ENCODE results near the gene CORT. TPM values are rescaled to one million over a fixed set of nuclear protein-coding genes. Genes with fewer than 3 reads are reported as not detected.
A peak's percentile ranks its signal among the peaks of the same experiment; 100 is the strongest.
"Not testable (repeated sequence)": the region's sequence is repeated elsewhere in the genome, so short reads cannot be mapped to it uniquely, and the experiment has no call there.

Gene CORT, protein sequence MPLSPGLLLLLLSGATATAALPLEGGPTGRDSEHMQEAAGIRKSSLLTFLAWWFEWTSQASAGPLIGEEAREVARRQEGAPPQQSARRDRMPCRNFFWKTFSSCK
- 0.36 and 0.37 TPM in 2 replicates for total RNA-seq

DNA sequence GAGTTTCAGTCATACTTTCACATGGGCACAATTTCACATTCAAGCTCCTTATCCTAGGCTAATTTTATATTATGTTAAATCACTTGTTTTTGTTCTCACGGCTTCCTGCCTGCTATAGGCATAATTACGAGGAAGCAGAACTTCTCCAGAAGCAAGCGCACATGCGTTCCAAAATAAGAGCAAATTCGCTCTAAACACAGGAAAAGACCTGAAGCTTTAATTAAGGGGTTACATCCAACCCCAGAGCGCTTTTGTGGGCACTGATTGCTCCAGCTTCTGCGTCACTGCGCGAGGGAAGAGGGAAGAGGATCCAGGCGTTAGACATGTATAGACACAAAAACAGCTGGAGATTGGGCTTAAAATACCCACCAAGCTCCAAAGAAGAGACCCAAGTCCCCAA is at the start of gene CORT:
Gene CORT (plus strand): TSS at position 281 of the 400 bp plus-strand sequence. CDS start 193 bp downstream, outside the sequence.
- intact Hi-C loops (cut with micrococcal nuclease): no loop called here
- no peak for DNase-seq (ENCODE audit: low spot score)
- no peak within 1 kb of the TSS for H3K4me3 Mint-ChIP-seq
- H3K4me1 Mint-ChIP-seq (ENCODE audit: low read depth): peaks cover 5% of the 10 kb centered on the region
- H3K36me3 Mint-ChIP-seq (ENCODE audit: low read depth): no peaks in the 10 kb centered on the region
- no peaks in the 10 kb centered on the region for H3K9me3 Mint-ChIP-seq
- no peaks in the 10 kb centered on the region for H3K27me3 Mint-ChIP-seq (ENCODE audit: insufficient read depth)
- no peak within 1 kb of the TSS for H3K27ac Mint-ChIP-seq

DNA sequence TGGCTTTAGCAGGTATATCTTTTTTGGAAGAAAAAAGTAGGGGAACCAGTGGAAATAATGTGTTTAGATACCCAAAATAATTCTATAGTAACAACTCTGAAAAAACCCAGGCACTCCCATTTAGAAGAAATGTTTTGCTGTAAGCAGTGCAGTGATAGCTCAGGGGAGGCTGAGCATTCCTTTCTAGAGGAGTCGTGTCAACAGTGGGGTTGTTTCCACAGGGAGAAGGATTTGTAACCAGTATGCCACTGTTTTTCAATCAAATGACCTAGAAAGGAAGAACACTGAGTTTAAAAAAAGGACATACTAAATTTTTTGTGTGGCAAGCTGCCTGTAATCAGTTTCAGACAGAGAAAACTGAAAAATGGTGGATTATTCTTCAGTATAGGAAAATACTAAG is 48.5 kb upstream of the CORT start:
- DNase-seq (ENCODE audit: low spot score): no peak
- Mint-ChIP-seq H3K9me3 (no peaks in the 10 kb centered on the region), H3K4me1 (ENCODE audit: low read depth) (peaks cover 25% of the 10 kb centered on the region), H3K4me3 (no peak overlapping the region), H3K27me3 (ENCODE audit: insufficient read depth) (no peaks in the 10 kb centered on the region), H3K27ac (no peak overlapping the region), H3K36me3 (ENCODE audit: low read depth) (peaks cover 27% of the 10 kb centered on the region)
- intact Hi-C loops (cut with micrococcal nuclease): no loop called here

DNA sequence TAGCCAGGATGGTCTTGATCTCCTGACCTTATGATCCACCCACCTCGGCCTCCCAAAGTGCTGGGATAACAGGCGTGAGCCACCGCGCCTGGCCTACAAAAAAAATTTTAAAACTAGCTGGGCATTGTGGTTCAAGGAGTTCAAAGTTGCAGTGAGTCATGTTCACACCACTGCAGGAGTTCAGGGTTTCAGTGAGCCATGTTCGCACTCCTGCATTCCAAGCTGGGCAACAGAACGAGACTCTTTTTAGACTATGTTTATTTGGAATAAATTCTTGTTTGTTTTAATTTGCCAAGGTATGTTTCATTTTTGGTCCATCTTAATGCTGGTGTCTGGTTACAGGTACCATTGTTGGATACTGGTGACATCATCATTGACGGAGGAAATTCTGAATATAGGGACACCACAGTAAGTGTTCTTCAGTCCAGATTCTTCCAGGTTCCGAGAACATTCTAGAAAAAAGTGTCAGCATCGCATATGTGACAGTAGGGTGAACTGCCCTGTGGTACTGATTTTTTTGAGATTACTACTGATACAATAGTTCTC is 47.0 kb upstream of the CORT start:
- peaks cover 42% of the 10 kb centered on the region for H3K36me3 Mint-ChIP-seq (ENCODE audit: low read depth)
- no peak overlapping the region for H3K4me3 Mint-ChIP-seq
- H3K9me3 Mint-ChIP-seq: no peaks in the 10 kb centered on the region
- no peak overlapping the region for H3K27ac Mint-ChIP-seq
- no peak for DNase-seq (ENCODE audit: low spot score)
- no peaks in the 10 kb centered on the region for H3K27me3 Mint-ChIP-seq (ENCODE audit: insufficient read depth)
- intact Hi-C loops (cut with micrococcal nuclease): no loop called here
- H3K4me1 Mint-ChIP-seq (ENCODE audit: low read depth): peaks cover 30% of the 10 kb centered on the region

DNA sequence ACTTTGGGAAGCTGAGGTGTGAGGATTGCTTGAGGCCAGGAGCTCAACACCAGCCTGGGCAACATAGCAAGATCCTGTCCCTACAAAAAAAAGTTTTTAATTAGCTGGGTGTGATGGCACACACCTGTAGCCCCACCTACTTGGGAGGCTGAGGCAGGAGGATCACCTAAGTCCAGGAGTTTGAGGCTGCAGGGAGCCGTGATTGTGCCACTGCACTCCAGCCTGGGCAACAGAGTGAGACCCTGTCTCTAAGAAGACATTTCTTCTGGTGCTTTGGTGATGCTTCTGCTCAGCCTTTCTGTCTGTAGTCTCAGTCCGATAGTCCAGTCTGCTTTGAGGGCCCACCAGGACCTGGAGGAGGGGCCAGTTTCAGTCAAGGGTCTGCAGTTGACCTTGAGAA is 42.6 kb upstream of the CORT start:
- Mint-ChIP-seq H3K27ac (peak overlapping the region; percentile 52), H3K4me3 (no peak overlapping the region), H3K36me3 (ENCODE audit: low read depth) (peaks cover 52% of the 10 kb centered on the region), H3K27me3 (ENCODE audit: insufficient read depth) (no peaks in the 10 kb centered on the region), H3K4me1 (ENCODE audit: low read depth) (peaks cover 10% of the 10 kb centered on the region), H3K9me3 (no peaks in the 10 kb centered on the region)
- no peak for DNase-seq (ENCODE audit: low spot score)
- intact Hi-C loops (cut with micrococcal nuclease): no loop called here

DNA sequence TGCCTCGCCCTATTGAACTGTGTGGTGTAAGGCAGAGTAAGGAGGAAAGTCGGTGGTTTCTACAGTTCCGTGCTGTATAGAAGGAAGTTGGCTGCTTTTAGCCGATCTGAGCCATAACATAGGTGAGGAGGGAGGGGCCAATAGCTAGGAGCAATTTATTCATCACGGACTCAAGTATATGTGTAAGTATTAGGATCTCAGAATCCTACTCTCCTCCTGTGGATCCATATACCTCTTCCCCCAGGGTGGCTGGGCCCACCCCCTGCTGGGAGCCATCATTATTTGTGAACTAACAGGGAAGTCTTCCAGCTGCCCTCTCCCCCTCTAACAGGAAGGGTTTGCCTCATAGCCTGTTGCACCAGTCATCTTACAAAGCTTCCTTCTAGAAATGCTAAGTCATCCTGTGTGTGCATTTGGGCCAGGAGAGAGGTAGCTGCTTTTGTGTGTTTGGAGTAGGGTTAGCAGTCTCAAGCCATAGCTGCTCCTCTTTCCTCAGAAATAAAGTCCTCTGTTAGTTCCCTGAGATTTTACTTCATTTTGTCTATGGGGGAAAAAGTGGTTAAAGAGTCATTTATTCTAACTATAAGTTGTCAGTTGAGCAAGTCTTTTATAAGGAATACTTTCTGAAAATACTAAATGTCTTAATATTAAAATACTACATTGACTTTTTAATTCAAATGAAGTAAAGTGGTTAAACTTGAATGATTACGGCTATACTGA is 34.5 kb upstream of the CORT start:
- peak; percentile 10 for DNase-seq (ENCODE audit: low spot score)
- no peaks in the 10 kb centered on the region for H3K27me3 Mint-ChIP-seq (ENCODE audit: insufficient read depth)
- intact Hi-C loops (cut with micrococcal nuclease): no loop called here
- H3K4me1 Mint-ChIP-seq (ENCODE audit: low read depth): peaks cover 16% of the 10 kb centered on the region
- peak overlapping the region; percentile 69 for H3K4me3 Mint-ChIP-seq
- no peaks in the 10 kb centered on the region for H3K9me3 Mint-ChIP-seq
- peak overlapping the region; percentile 90 for H3K27ac Mint-ChIP-seq
- peaks cover 61% of the 10 kb centered on the region for H3K36me3 Mint-ChIP-seq (ENCODE audit: low read depth)

DNA sequence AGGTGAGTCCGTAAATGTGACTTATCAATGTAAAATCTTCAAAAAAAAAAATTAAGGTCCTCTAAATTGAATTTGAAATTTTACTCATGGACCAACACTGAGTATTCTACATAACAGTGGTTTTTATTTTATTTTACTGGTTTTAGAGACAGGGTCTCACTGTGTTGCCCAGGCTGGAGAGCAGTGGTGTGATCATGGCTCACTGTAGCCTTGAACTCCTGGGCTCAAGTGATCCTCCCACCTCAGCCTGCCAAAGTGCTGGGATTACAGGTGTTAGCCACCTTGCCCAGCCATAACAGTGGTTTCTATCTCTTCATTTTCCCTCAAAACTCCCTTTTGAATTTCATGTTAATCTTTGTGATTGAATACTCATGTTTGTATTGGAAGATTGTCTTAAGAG is 33.9 kb upstream of the CORT start:
- H3K4me3 Mint-ChIP-seq; H3K9me3 Mint-ChIP-seq; H3K27ac Mint-ChIP-seq; H3K27me3 Mint-ChIP-seq (ENCODE audit: insufficient read depth); intact Hi-C loops (cut with micrococcal nuclease); DNase-seq (ENCODE audit: low spot score): not testable (repeated sequence)
- peaks cover 16% of the 10 kb centered on the region for H3K4me1 Mint-ChIP-seq (ENCODE audit: low read depth)
- peaks cover 63% of the 10 kb centered on the region for H3K36me3 Mint-ChIP-seq (ENCODE audit: low read depth)

DNA sequence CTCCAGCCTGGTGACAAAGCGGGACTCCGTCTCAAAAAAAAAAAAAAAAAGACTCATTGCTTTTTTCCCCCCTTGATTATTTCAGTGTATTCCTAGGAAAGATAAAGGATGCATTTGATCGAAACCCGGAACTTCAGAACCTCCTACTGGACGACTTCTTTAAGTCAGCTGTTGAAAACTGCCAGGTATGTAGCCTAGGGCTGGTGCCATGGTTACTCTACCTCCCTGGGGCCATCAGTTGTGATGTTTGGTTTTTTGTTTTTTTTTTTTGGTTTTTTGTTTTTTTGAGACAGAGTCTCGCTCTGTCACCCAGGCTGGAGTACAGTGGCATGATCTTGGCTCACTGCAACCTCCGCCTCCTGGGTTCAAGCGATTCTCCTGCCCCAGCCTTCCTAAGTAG is 31.1 kb upstream of the CORT start:
- H3K9me3 Mint-ChIP-seq; H3K4me3 Mint-ChIP-seq; H3K27ac Mint-ChIP-seq; DNase-seq (ENCODE audit: low spot score); H3K27me3 Mint-ChIP-seq (ENCODE audit: insufficient read depth); intact Hi-C loops (cut with micrococcal nuclease): not testable (repeated sequence)
- Mint-ChIP-seq H3K36me3 (ENCODE audit: low read depth) (peaks cover 45% of the 10 kb centered on the region), H3K4me1 (ENCODE audit: low read depth) (peaks cover 16% of the 10 kb centered on the region)

DNA sequence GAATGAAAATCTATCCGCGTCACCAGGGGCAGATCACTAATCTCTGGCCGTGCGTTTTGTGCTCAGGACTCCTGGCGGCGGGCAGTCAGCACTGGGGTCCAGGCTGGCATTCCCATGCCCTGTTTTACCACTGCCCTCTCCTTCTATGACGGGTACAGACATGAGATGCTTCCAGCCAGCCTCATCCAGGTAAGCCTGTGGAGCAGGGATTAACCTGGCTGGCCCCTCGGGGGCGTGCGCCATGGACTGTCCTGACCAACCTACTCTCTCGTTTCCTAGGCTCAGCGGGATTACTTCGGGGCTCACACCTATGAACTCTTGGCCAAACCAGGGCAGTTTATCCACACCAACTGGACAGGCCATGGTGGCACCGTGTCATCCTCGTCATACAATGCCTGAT is 30.5 kb upstream of the CORT start:
- Mint-ChIP-seq H3K36me3 (ENCODE audit: low read depth) (peaks cover 45% of the 10 kb centered on the region), H3K27me3 (ENCODE audit: insufficient read depth) (no peaks in the 10 kb centered on the region), H3K9me3 (no peaks in the 10 kb centered on the region), H3K4me1 (ENCODE audit: low read depth) (peaks cover 14% of the 10 kb centered on the region), H3K4me3 (no peak overlapping the region), H3K27ac (no peak overlapping the region)
- no peak for DNase-seq (ENCODE audit: low spot score)
- intact Hi-C loops (cut with micrococcal nuclease): no loop called here

DNA sequence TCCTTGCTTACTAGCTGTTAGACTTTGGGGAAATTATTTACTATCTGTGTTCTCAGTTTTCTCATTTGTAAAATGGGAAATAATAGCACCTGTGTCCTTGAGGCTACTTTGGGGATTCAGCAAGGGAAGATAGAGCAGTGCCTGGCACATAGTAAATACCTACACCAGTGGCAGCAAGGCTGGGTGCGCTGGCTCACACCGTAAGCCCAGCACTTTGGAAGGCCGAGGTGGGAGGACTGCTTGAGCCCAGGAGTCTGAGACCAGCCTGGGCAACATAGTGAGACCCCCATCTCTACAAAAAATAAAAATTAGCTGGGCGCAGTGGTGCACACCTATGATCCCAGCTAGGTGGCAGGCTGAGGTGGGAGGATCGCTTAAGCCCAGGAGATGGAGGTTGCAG is 28.2 kb upstream of the CORT start:
- Mint-ChIP-seq H3K27me3 (ENCODE audit: insufficient read depth) (no peaks in the 10 kb centered on the region), H3K4me3 (no peak overlapping the region), H3K27ac (no peak overlapping the region), H3K4me1 (ENCODE audit: low read depth) (no peaks in the 10 kb centered on the region), H3K9me3 (no peaks in the 10 kb centered on the region), H3K36me3 (ENCODE audit: low read depth) (peaks cover 34% of the 10 kb centered on the region)
- intact Hi-C loops (cut with micrococcal nuclease): no loop called here
- DNase-seq (ENCODE audit: low spot score): no peak

DNA sequence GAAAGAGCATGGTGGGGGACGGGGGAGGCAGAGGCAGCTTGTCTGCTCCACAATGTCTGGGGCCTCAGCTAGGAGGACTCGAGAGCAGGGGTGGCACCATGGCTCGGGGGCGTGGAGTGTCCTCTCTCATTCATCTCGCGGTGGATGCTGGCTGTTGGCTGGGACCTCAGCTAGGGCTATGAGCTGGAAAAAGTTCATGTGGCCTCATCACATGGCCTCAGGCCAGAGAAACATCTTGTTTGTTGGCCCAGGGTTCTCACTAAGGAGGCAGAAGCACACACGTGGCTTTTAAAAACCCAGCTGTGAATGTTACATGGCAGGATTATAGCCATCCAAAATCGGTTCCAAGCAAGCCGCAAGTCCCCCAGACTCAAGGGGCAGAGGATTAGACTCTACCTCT is 25.8 kb upstream of the CORT start:
- intact Hi-C loops (cut with micrococcal nuclease): no loop called here
- Mint-ChIP-seq H3K36me3 (ENCODE audit: low read depth) (peaks cover 18% of the 10 kb centered on the region), H3K27me3 (ENCODE audit: insufficient read depth) (no peaks in the 10 kb centered on the region), H3K27ac (no peak overlapping the region), H3K4me3 (no peak overlapping the region), H3K9me3 (no peaks in the 10 kb centered on the region), H3K4me1 (ENCODE audit: low read depth) (peaks cover 5% of the 10 kb centered on the region)
- no peak for DNase-seq (ENCODE audit: low spot score)

DNA sequence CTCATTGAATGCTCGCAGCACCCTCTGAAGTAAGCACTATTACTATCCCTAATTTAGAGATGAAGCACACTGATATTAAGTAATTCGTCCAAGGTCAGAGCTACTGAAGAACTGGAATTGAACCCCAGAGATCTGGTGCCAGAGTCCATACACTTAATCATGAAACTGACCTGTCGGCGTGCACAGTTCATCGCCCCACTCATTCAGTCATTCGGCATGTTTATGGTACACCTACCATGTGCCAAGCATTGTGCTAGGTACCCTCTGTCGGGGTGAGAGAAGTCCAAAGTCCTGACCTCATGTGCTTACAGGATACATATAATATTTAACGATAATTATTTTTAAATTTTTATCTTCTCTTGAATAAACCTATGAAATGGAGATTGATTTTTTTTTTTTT is 25.2 kb upstream of the CORT start:
- Mint-ChIP-seq H3K4me3 (no peak overlapping the region), H3K27me3 (ENCODE audit: insufficient read depth) (no peaks in the 10 kb centered on the region), H3K9me3 (no peaks in the 10 kb centered on the region), H3K36me3 (ENCODE audit: low read depth) (peaks cover 13% of the 10 kb centered on the region), H3K27ac (no peak overlapping the region), H3K4me1 (ENCODE audit: low read depth) (peaks cover 11% of the 10 kb centered on the region)
- DNase-seq (ENCODE audit: low spot score): no peak
- intact Hi-C loops (cut with micrococcal nuclease): no loop called here

DNA sequence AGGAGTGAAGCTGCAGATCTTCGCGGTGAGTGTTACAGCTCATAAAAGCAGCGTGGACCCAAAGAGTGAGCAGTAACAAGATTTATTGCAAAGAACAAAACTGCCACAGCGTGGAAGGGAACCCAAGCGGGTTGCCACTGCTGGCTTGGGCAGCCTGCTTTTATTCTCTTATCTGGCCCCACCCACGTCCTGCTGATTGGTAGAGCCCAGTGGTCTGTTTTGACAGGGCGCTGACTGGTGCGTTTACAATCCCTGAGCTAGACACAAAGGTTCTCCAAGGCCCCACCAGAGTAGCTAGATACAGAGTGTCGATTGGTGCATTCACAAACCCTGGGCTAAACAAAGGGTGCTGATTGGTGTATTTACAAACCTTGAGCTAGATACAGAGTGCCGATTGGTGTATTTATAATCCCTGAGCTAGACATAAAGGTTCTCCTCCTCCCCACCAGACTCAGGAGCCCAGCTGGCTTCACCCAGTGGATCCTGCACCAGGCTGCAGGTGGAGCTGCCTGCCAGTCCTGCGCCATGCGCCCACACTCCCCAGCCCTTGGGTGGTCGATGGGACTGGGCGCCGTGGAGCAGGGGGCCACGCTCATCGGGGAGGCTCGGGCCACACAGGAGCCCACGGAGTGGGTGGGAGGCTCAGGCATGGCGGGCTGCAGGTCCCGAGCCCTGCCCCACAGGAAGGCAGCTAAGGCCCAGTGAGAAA is 23.9 kb upstream of the CORT start:
- peaks cover 18% of the 10 kb centered on the region for H3K4me1 Mint-ChIP-seq (ENCODE audit: low read depth)
- H3K27ac Mint-ChIP-seq; H3K4me3 Mint-ChIP-seq; H3K9me3 Mint-ChIP-seq; intact Hi-C loops (cut with micrococcal nuclease); H3K27me3 Mint-ChIP-seq (ENCODE audit: insufficient read depth); H3K36me3 Mint-ChIP-seq (ENCODE audit: low read depth); DNase-seq (ENCODE audit: low spot score): not testable (repeated sequence)

DNA sequence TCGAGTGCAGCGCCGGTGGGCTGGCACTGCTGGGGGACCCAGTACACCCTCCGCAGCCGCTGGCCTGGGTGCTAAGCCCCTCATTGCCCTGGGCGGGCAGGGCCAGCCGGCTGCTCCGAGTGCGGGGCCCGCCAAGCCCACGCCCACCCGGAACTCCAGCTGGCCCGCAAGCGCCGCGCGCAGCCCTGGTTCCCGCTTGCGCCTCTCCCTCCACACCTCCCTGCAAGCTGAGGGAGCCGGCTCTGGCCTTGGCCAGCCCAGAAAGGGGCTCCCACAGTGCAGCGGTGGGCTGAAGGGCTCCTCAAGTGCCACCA is 23.3 kb upstream of the CORT start:
- H3K4me3 Mint-ChIP-seq; H3K36me3 Mint-ChIP-seq (ENCODE audit: low read depth); H3K27me3 Mint-ChIP-seq (ENCODE audit: insufficient read depth); H3K27ac Mint-ChIP-seq; H3K9me3 Mint-ChIP-seq; intact Hi-C loops (cut with micrococcal nuclease); DNase-seq (ENCODE audit: low spot score): not testable (repeated sequence)
- peaks cover 24% of the 10 kb centered on the region for H3K4me1 Mint-ChIP-seq (ENCODE audit: low read depth)
